Osteocyte (in vitro differentiated cells): ENCODE measurements around the gene MFSD11. TPM values are rescaled to one million over a fixed set of nuclear protein-coding genes. Genes with fewer than 3 reads are reported as not detected.
"Not testable (repeated sequence)": the region's sequence is repeated elsewhere in the genome, so short reads cannot be mapped to it uniquely, and the experiment has no call there.

Source experiments
- DNase-seq: peaks from one replicate; pipeline ENCODE4 v3.0.0; 2021; ENCODE audit warnings: mixed read lengths; ENCODE audit not compliant: unreplicated experiment; ENCODE audit errors: extremely low spot score
- H3K27ac Mint-ChIP-seq: one replicate; pipeline ENCODE4 v1.8.0; 2021; ENCODE audit warnings: mild to moderate bottlenecking, mixed read lengths; ENCODE audit not compliant: unreplicated experiment
- H3K27me3 Mint-ChIP-seq: one replicate; pipeline ENCODE4 v1.8.0; 2021; ENCODE audit warnings: mixed read lengths; ENCODE audit not compliant: unreplicated experiment
- H3K36me3 Mint-ChIP-seq: one replicate; pipeline ENCODE4 v1.8.0; 2021; ENCODE audit warnings: mixed read lengths; ENCODE audit not compliant: unreplicated experiment
- H3K4me1 Mint-ChIP-seq: one replicate; pipeline ENCODE4 v1.8.0; 2021; ENCODE audit warnings: mixed read lengths; ENCODE audit not compliant: unreplicated experiment
- H3K4me3 Mint-ChIP-seq: one replicate; pipeline ENCODE4 v1.8.0; 2021; ENCODE audit warnings: mild to moderate bottlenecking, moderate library complexity, mixed read lengths; ENCODE audit not compliant: unreplicated experiment
- H3K9me3 Mint-ChIP-seq: one replicate; pipeline ENCODE4 v1.8.0; 2021; ENCODE audit warnings: mixed read lengths; ENCODE audit not compliant: unreplicated experiment
- total RNA-seq: library from RNA; stranded (reverse); gene quantifications from 2 replicates; pipeline ENCODE4 v1.2.1, GENCODE V29; 2021
- TF ChIP-seq, protein P1 (sequence below): fragments of 200-600 bp; sonication (generic); IDR thresholded peaks from 2 replicates; pipeline ENCODE4 v1.5.0; 2021; ENCODE audit warnings: antibody characterized with exemption, mild to moderate bottlenecking, moderate library complexity

MFSD11 gene
- total RNA-seq, 1 donor from 2014 or later, result 33.0 TPM

DNA sequence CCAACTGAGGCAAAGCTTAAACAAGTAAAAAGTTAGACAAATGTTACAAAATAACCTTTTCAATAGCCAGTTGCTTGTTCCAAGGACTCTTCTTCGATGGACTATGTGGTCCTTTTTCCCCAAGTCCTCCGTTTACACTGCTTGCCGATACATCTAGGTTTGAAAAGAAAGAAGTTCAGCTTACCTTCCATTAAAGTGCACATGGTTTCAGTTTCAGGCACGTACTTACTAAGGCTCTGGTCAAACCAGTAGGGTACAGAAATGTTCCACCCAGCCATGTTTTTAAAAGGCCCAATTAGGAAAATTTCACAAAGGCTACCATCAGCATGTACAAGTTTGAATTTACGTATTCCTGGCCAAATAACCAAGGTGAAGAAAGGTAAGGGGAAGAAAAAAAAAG is 2.9 kb upstream of the MFSD11 start:
- Mint-ChIP-seq H3K4me3 (peak overlapping the region; percentile 95), H3K4me1 (peaks cover 49% of the 10 kb centered on the region), H3K36me3 (peaks cover 37% of the 10 kb centered on the region), H3K9me3 (no peaks in the 10 kb centered on the region), H3K27me3 (no peaks in the 10 kb centered on the region), H3K27ac (peak overlapping the region; percentile 96)
- TF ChIP-seq, protein P1, sequence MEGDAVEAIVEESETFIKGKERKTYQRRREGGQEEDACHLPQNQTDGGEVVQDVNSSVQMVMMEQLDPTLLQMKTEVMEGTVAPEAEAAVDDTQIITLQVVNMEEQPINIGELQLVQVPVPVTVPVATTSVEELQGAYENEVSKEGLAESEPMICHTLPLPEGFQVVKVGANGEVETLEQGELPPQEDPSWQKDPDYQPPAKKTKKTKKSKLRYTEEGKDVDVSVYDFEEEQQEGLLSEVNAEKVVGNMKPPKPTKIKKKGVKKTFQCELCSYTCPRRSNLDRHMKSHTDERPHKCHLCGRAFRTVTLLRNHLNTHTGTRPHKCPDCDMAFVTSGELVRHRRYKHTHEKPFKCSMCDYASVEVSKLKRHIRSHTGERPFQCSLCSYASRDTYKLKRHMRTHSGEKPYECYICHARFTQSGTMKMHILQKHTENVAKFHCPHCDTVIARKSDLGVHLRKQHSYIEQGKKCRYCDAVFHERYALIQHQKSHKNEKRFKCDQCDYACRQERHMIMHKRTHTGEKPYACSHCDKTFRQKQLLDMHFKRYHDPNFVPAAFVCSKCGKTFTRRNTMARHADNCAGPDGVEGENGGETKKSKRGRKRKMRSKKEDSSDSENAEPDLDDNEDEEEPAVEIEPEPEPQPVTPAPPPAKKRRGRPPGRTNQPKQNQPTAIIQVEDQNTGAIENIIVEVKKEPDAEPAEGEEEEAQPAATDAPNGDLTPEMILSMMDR, result no peak
- no peak for DNase-seq

DNA sequence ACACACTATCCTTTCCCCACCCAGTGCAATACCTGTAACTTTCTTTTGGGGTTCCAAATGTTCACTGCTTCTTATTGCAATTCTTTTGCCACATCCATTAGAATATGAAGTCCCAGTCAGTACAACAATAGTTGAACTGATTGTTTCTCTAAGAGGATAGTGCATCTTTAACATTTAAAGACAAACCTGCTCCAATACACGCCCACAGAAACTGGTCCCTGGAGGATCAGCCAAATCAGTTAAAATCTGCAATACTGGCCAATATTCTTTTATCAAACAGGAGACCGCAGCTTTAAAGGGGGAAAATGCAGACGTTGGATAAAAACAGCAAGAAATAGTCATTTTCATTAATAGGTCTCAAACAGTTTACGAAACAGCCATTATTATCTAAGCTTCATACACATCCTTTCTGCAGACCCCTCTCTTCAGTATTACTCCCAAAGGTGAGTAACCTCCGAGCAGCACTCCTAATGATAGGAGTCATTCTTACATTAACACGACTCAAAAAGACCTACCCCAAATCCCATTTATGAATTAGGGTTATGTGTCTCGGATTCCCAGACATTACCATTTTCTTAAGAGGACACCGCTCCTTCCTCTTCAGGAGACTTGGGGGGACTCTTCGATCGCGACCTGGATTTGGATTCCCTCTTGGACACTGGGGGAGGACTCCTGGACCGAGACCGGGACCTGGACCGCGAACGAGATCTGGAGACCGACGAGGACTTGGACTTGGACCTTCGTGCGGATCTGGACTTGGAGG is 2.2 kb upstream of the MFSD11 start:
- Mint-ChIP-seq H3K27me3 (no peaks in the 10 kb centered on the region), H3K27ac (peak overlapping the region; percentile 96), H3K4me3 (peak overlapping the region; percentile 95), H3K9me3 (no peaks in the 10 kb centered on the region), H3K4me1 (peaks cover 55% of the 10 kb centered on the region), H3K36me3 (peaks cover 37% of the 10 kb centered on the region)
- TF ChIP-seq, protein P1, result no peak
- DNase-seq, result no peak

- peak overlapping the region; percentile 95 for H3K4me3 Mint-ChIP-seq
- H3K36me3 Mint-ChIP-seq, result peaks cover 34% of the 10 kb centered on the region
- no peaks in the 10 kb centered on the region for H3K27me3 Mint-ChIP-seq
- peaks cover 59% of the 10 kb centered on the region for H3K4me1 Mint-ChIP-seq
- DNase-seq, result peak; percentile 90
- no peaks in the 10 kb centered on the region for H3K9me3 Mint-ChIP-seq
- TF ChIP-seq, protein P1, result no peak
- H3K27ac Mint-ChIP-seq, result peak overlapping the region; percentile 96
These were observed 1.4 kb upstream of the MFSD11 start for GRCh38 chr17:76736349-76737081.

DNA sequence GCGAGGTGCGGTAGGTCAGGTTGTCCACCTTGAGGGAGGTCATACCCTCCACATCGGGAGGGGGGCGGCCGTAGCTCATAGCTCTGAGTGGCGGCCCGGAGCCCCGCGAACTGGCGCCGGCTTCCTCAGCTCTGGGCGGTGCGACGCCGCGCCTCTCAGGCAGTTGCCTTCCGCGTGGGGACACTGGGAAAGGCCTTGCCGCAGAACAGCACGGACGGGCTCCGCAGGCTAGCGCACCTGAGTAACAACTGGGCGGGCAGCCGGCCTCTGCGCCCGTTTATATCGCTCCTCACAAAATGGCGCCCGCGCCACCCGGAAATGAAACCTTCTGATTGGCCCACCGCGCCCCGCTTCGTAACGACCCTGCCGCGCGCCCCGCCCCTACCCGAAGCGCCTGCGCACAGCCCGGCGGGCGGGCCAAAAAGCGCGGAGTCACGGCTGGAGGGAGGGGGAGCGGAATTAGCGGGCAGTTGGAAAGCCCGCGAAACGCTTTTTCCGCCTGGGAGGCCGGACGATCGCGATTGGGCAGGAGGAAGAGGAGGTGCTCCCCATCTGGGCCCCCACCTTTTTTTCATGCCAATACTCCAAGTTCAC is 740 bp upstream of the MFSD11 start, which contains the start of gene SRSF2:
TSS of gene SRSF2 (minus strand) at position 250 of the 594 bp plus-strand sequence. CDS start at position 79, 171 bp downstream.
- TF ChIP-seq, protein P1, result no peak
- no peaks in the 10 kb centered on the region for H3K27me3 Mint-ChIP-seq
- no peaks in the 10 kb centered on the region for H3K9me3 Mint-ChIP-seq
- peak within 1 kb of the TSS; percentile 95 for H3K4me3 Mint-ChIP-seq
- DNase-seq, result peak; percentile 100
- H3K27ac Mint-ChIP-seq, result peak within 1 kb of the TSS; percentile 99
- peaks cover 38% of the 10 kb centered on the region for H3K36me3 Mint-ChIP-seq
- H3K4me1 Mint-ChIP-seq, result peaks cover 59% of the 10 kb centered on the region

DNA sequence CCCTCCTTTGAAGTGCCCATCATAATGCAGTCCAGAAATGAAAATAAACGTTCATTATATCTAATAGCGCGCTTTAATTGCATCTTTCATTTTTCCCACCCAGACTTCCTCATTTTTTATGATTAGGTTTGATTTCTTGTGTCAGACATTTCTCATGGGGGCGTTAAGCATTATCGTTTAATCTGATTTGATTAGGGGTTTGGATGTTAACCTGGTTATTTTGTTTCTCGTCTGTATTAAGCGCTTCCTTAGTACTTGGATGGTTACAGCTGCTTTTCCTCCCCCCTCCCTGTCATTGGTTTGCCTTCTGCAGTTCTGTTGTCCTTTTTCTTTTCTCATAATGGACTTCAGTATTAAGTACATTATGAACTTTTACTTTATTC is 540 bp downstream of the MFSD11 start:
- peaks cover 35% of the 10 kb centered on the region for H3K36me3 Mint-ChIP-seq
- H3K9me3 Mint-ChIP-seq, result no peaks in the 10 kb centered on the region
- DNase-seq, result no peak
- H3K4me1 Mint-ChIP-seq, result peaks cover 50% of the 10 kb centered on the region
- TF ChIP-seq, protein P1, result no peak
- H3K27me3 Mint-ChIP-seq, result no peaks in the 10 kb centered on the region
- peak overlapping the region; percentile 99 for H3K27ac Mint-ChIP-seq
- peak overlapping the region; percentile 95 for H3K4me3 Mint-ChIP-seq

DNA sequence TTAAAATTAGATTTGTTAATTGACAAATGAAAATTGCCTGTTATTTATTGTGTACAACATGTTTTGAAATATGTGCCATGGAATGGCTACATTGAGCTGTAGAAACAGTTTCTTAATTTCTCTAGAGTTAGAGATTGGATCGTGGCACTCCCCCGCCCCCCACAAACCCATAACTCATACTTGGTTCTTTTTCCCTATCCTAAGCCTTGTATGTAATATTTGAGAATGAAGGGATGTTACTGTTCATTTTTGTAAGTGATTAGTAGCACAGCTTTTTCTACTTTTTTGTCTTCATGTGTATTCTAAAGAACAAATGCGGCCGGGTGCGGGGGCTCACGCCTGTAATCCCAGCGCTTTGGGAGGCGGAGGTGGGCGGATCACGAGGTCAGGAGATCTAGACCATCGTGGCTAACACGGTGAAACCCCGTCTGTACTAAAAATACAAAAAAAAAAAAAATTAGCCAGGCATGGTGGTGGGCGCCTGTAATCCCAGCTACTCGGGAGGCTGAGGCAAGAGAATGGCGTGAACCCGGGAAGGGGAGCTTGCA is 1.7 kb downstream of the MFSD11 start:
- H3K4me3 Mint-ChIP-seq, result not testable (repeated sequence)
- peaks cover 38% of the 10 kb centered on the region for H3K4me1 Mint-ChIP-seq

More for the DNA sequence above, 1.7 kb downstream of the MFSD11 start:
- H3K36me3 Mint-ChIP-seq, result peaks cover 28% of the 10 kb centered on the region
- not testable (repeated sequence) for H3K27ac Mint-ChIP-seq, H3K27me3 Mint-ChIP-seq, DNase-seq, H3K9me3 Mint-ChIP-seq
